HCT116 (cell line): ENCODE data around the gene HMGN5. TPM values are rescaled to one million over a fixed set of nuclear protein-coding genes. Genes with fewer than 3 reads are reported as not detected.

Experiments used
- ATAC-seq: fragments of 200-7000 bp; cut with Tn5 transposase; 2 replicates; pipeline ENCODE4 v1.9.1; 2020; ENCODE audit warnings: mild to moderate bottlenecking, moderate library complexity
- BruUV-seq: library from RNA; stranded (reverse); fragments of 400-500 nt; replicated peaks from 2 replicates; lab custom pipeline; 2021; lab: Mats Ljungman, UMichigan
- CTCF ChIA-PET: fragments of 300-600 bp; sonication (Branson Sonifier 250); formaldehyde crosslinking; loops from one replicate; lab custom pipeline; 2021; ENCODE audit warnings: antibody characterized with exemption; lab: Charles Lee
- POLR2A ChIA-PET: fragments of 300-600, 350-600 bp; sonication (Branson Sonifier 250); formaldehyde crosslinking; loops from one replicate; lab custom pipeline; 2021; ENCODE audit warnings: antibody characterized with exemption; lab: Charles Lee
- RAD21 ChIA-PET, 2 experiments: fragments of 300-600 bp; sonication (Branson Sonifier 250); formaldehyde crosslinking; loops; one replicate each; lab custom pipeline; 2023; ENCODE audit warnings: low total read pairs in 2 of 2; ENCODE audit not compliant: uncharacterized antibody in 2 of 2, unreplicated experiment in 2 of 2, low non-redundant PET in 1 of 2; lab: Charles Lee
- DNase-seq: peaks from one replicate; pipeline ENCODE4 v3.0.0-alpha.2; 2010; ENCODE audit warnings: low read depth, low spot score
- H2AFZ ChIP-seq: fragments of 200-600 bp; shearing (Covaris generic), sonication (generic); 2 replicates; pipeline ENCODE4 v1.6.1; 2017; ENCODE audit warnings: low read depth, mixed run types, mixed read lengths, antibody characterized with exemption, low read length; ENCODE audit not compliant: poor library complexity, severe bottlenecking
- H3K27ac ChIP-seq: 2 replicates; pipeline ENCODE4 v1.5.1; 2012; ENCODE audit warnings: low read depth, low read length
- H3K27me3 ChIP-seq: fragments of 200-600 bp; sonication (generic); 2 replicates; pipeline ENCODE4 v1.6.1; 2016; ENCODE audit warnings: mixed run types, low read length, mixed read lengths; ENCODE audit not compliant: insufficient read depth
- H3K36me3 ChIP-seq, 2 experiments: fragments of 200-500 bp in 1 of 2; fragments of 200-600 bp in 1 of 2; sonication (Bioruptor generic) in 1 of 2; sonication (generic) in 1 of 2; 2 replicates each; pipeline versions ENCODE4 v1.5.1 to v1.6.1; 2014 to 2016; ENCODE audit warnings: low read length in 2 of 2, inconsistent platforms in 1 of 2, mixed read lengths in 1 of 2, mixed run types in 1 of 2; ENCODE audit not compliant: insufficient read depth in 2 of 2, control insufficient read depth in 1 of 2
- H3K4me1 ChIP-seq, 2 experiments: fragments of 200-600 bp in 1 of 2; sonication (generic) in 1 of 2; 2 replicates each; pipeline versions ENCODE4 v1.5.1 to v1.6.1; 2012 to 2017; ENCODE audit warnings: low read length in 2 of 2, inconsistent platforms in 1 of 2, mild to moderate bottlenecking in 1 of 2, mixed read lengths in 1 of 2, mixed run types in 1 of 2, moderate library complexity in 1 of 2; ENCODE audit not compliant: insufficient read depth in 2 of 2, control insufficient read depth in 1 of 2
- H3K4me2 ChIP-seq: fragments of 200-600 bp; sonication (generic); 2 replicates; pipeline ENCODE4 v1.6.1; 2017; ENCODE audit warnings: mixed run types, low read length, mixed read lengths
- H3K4me3 ChIP-seq, 2 experiments: fragments of 200-600 bp in 1 of 2; sonication (generic) in 1 of 2; replicated peaks in 1 of 2; 2 replicates each; pipeline ENCODE4 v1.5.1; 2011 to 2016; ENCODE audit warnings: low read length in 2 of 2, control low read depth in 1 of 2, low read depth in 1 of 2, mild to moderate bottlenecking in 1 of 2, mixed read lengths in 1 of 2, mixed run types in 1 of 2
- H3K79me2 ChIP-seq: fragments of 200-600 bp; sonication (generic); 2 replicates; pipeline ENCODE4 v1.6.1; 2017; ENCODE audit warnings: mild to moderate bottlenecking, mixed run types, low read length, moderate library complexity, mixed read lengths; ENCODE audit not compliant: insufficient read depth
- H3K9ac ChIP-seq: fragments of 200-600 bp; sonication (generic); 2 replicates; pipeline ENCODE4 v1.6.1; 2016; ENCODE audit warnings: low read length, mixed read lengths
- H3K9me2 ChIP-seq: fragments of 200-600 bp; sonication (generic), shearing (Covaris generic); 2 replicates; pipeline ENCODE4 v1.6.1; 2017; ENCODE audit warnings: mixed run types, mild to moderate bottlenecking, moderate library complexity; ENCODE audit not compliant: insufficient read depth
- H3K9me3 ChIP-seq, 2 experiments: fragments of 200-500 bp in 1 of 2; fragments of 200-600 bp in 1 of 2; sonication (Bioruptor generic) in 1 of 2; sonication (generic) in 1 of 2; 2 replicates each; pipeline ENCODE4 v1.6.1; 2014 to 2017; ENCODE audit warnings: low read length in 2 of 2, mixed read lengths in 2 of 2, inconsistent platforms in 1 of 2, low read depth in 1 of 2, mild to moderate bottlenecking in 1 of 2, mixed run types in 1 of 2, moderate library complexity in 1 of 2; ENCODE audit not compliant: control insufficient read depth in 1 of 2, insufficient read depth in 1 of 2
- H4K20me1 ChIP-seq: fragments of 200-600 bp; sonication (generic), shearing (Covaris generic); 2 replicates; pipeline ENCODE4 v1.6.1; 2017; ENCODE audit warnings: mixed run types, mild to moderate bottlenecking, moderate library complexity; ENCODE audit not compliant: insufficient read depth
- ATF3 ChIP-seq: IDR thresholded peaks from 2 replicates; pipeline ENCODE4 v1.6.1; 2012
- CBX3 ChIP-seq: IDR thresholded peaks from 2 replicates; pipeline ENCODE4 v1.6.1; 2012; ENCODE audit warnings: low read depth
- ELF1 ChIP-seq: IDR thresholded peaks from 2 replicates; pipeline ENCODE4 v1.6.1; 2012; ENCODE audit warnings: low read depth, borderline replicate concordance
- EZH2 ChIP-seq: fragments of 200-600 bp; sonication (generic); IDR thresholded peaks from 2 replicates; pipeline ENCODE4 v1.6.1; 2017; ENCODE audit warnings: antibody characterized with exemption, mixed run types
- FOSL1 ChIP-seq: IDR thresholded peaks from 2 replicates; pipeline ENCODE4 v1.6.1; 2012; ENCODE audit warnings: low read depth
- MAX ChIP-seq: IDR thresholded peaks from 2 replicates; pipeline ENCODE4 v1.6.1; 2012
- POLR2A ChIP-seq: IDR thresholded peaks from 2 replicates; pipeline ENCODE4 v1.7.0; 2011; ENCODE audit warnings: borderline replicate concordance; ENCODE audit not compliant: insufficient read depth, insufficient read length; ENCODE audit errors: extremely low read depth
- POLR2AphosphoS5 ChIP-seq: IDR thresholded peaks from 2 replicates; pipeline ENCODE4 v1.6.1; 2011; ENCODE audit warnings: mild to moderate bottlenecking, low read depth, low read length, moderate library complexity
- SIN3A ChIP-seq: IDR thresholded peaks from 2 replicates; pipeline ENCODE4 v1.6.1; 2012; ENCODE audit warnings: low read depth
- SRF ChIP-seq: IDR thresholded peaks from 2 replicates; pipeline ENCODE4 v1.6.1; 2012; ENCODE audit warnings: low read depth
- intact Hi-C: fragments of 100-400 bp; cut with micrococcal nuclease; formaldehyde crosslinking; loops from 2 replicates; pipeline ENCODE4 v1.10.0; 2022
- total RNA-seq: library from RNA; stranded (reverse); gene quantifications from one replicate; pipeline ENCODE4 v1.2.1, GENCODE V29; 2021; ENCODE audit not compliant: unreplicated experiment
- TF ChIP-seq, protein P1 (sequence below): IDR thresholded peaks from 2 replicates; pipeline ENCODE4 v1.6.1; 2012; ENCODE audit warnings: low read depth

Gene HMGN5
- total RNA-seq, 1 experiment from 2014 or later: 3.0 TPM

GRCh38 chrX:81229901-81230300, 28.2 kb upstream of the HMGN5 start:
- H3K36me3 ChIP-seq: no peaks in the 10 kb centered on the region
- POLR2A ChIA-PET: no interaction called here

More at GRCh38 chrX:81229901-81230300, 28.2 kb upstream of the HMGN5 start:
- H3K9me3 ChIP-seq: no peaks in the 10 kb centered on the region
- H3K9me2 ChIP-seq: no peaks in the 10 kb centered on the region
- H3K9ac ChIP-seq: no peak overlapping the region
- no peak overlapping the region for H3K27ac ChIP-seq
- no peak for DNase-seq
- H3K4me1 ChIP-seq: no peaks in the 10 kb centered on the region
- H4K20me1 ChIP-seq: no peaks in the 10 kb centered on the region
- no peak overlapping the region for H3K4me3 ChIP-seq
- no peak overlapping the region for H2AFZ ChIP-seq
- TF ChIP-seq POLR2A (no peak), FOSL1 (no peak), SRF (no peak), MAX (no peak), CBX3 (no peak), ATF3 (no peak), EZH2 (no peak), ELF1 (no peak), POLR2AphosphoS5 (no peak), SIN3A (no peak)
- TF ChIP-seq, protein P1, sequence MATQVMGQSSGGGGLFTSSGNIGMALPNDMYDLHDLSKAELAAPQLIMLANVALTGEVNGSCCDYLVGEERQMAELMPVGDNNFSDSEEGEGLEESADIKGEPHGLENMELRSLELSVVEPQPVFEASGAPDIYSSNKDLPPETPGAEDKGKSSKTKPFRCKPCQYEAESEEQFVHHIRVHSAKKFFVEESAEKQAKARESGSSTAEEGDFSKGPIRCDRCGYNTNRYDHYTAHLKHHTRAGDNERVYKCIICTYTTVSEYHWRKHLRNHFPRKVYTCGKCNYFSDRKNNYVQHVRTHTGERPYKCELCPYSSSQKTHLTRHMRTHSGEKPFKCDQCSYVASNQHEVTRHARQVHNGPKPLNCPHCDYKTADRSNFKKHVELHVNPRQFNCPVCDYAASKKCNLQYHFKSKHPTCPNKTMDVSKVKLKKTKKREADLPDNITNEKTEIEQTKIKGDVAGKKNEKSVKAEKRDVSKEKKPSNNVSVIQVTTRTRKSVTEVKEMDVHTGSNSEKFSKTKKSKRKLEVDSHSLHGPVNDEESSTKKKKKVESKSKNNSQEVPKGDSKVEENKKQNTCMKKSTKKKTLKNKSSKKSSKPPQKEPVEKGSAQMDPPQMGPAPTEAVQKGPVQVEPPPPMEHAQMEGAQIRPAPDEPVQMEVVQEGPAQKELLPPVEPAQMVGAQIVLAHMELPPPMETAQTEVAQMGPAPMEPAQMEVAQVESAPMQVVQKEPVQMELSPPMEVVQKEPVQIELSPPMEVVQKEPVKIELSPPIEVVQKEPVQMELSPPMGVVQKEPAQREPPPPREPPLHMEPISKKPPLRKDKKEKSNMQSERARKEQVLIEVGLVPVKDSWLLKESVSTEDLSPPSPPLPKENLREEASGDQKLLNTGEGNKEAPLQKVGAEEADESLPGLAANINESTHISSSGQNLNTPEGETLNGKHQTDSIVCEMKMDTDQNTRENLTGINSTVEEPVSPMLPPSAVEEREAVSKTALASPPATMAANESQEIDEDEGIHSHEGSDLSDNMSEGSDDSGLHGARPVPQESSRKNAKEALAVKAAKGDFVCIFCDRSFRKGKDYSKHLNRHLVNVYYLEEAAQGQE: no peak
- TF ChIP-seq, all 23 proteins: peak for 0
- no peak overlapping the region for H3K4me2 ChIP-seq
- ATAC-seq: no peak
- RAD21 ChIA-PET: no interaction called here
- no TSS peak for BruUV-seq
- CTCF ChIA-PET: no interaction called here
- intact Hi-C loops: no loop called here
- no peaks in the 10 kb centered on the region for H3K79me2 ChIP-seq
- H3K27me3 ChIP-seq: no peaks in the 10 kb centered on the region
